ENCODE measurements around the gene RFT1.

Gene RFT1

DNA sequence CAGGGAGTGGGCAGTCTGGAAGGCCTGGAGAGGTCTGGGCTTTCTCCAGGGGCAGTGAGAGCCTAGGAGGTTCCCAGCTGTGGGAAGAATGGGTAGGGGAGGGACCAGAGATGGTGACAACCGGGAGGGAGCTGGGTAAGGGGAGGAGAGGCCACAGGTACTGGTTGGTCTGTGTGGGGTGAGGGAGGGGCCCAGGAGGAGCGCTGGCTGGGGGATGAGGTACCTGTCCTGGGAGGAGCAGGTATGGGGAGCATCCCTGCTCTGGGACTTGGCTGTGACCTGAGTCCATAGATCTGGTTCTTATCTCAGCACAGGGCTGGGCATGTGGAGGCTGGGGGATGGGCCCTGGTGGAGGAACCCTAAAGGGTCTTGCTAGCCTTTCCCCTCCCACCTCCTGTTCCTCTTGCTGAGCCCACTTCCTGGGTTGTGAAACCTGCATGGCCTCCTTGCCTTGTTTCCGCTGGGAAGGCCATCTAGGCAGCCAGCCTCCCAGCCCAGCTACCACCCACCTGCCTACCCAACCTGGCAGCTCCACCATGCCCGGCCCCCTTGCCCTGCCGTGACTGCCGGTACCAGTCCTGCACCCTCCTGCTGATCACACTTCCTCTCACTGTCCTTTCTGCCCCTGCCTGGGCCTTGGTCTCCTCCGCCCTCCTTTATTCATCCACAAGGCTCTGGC is 41.7 kb upstream of the RFT1 start:
- TF ChIP-seq, protein P1, sequence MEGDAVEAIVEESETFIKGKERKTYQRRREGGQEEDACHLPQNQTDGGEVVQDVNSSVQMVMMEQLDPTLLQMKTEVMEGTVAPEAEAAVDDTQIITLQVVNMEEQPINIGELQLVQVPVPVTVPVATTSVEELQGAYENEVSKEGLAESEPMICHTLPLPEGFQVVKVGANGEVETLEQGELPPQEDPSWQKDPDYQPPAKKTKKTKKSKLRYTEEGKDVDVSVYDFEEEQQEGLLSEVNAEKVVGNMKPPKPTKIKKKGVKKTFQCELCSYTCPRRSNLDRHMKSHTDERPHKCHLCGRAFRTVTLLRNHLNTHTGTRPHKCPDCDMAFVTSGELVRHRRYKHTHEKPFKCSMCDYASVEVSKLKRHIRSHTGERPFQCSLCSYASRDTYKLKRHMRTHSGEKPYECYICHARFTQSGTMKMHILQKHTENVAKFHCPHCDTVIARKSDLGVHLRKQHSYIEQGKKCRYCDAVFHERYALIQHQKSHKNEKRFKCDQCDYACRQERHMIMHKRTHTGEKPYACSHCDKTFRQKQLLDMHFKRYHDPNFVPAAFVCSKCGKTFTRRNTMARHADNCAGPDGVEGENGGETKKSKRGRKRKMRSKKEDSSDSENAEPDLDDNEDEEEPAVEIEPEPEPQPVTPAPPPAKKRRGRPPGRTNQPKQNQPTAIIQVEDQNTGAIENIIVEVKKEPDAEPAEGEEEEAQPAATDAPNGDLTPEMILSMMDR (IDR thresholded peaks at IDR 0.05; ENCODE audit: borderline replicate concordance, extremely low read depth, low read length, poor library complexity, severe bottlenecking): no peak
- TF ChIP-seq EZH2 (IDR thresholded peaks at IDR 0.05; ENCODE audit: borderline replicate concordance, low read depth, low read length, severe bottlenecking): no peak
- Histone ChIP-seq H4K20me1 (ENCODE audit: insufficient read depth, low read length) (peaks cover 4% of the 10 kb centered on the region; the same call in 1 of the 2 replicates), H3K9ac (ENCODE audit: low read depth, low read length) (no peak overlapping the region), H3K4me1 (ENCODE audit: insufficient read depth, low read length) (no peaks in the 10 kb centered on the region), H3K79me2 (ENCODE audit: insufficient read depth, low read length) (no peaks in the 10 kb centered on the region), H3K27me3 (ENCODE audit: insufficient read depth, low read length, poor library complexity) (no peaks in the 10 kb centered on the region), H3K36me3 (ENCODE audit: insufficient read depth, low read length) (no peaks in the 10 kb centered on the region), H3K4me2 (ENCODE audit: insufficient read depth, low read length) (no peak overlapping the region), H3K4me3 (ENCODE audit: low read depth in 1 of 2, low read length in 2 of 2) (no peak overlapping the region), H3K9me3 (ENCODE audit: insufficient read depth, low read length, severe bottlenecking) (no peaks in the 10 kb centered on the region), H2AFZ (ENCODE audit: low read depth, low read length) (no peak overlapping the region), H3K27ac (ENCODE audit: low read length) (no peak overlapping the region)
- DNase-seq: no peak
- ATAC-seq (ENCODE audit: insufficient read depth, low read depth): no peak

DNA sequence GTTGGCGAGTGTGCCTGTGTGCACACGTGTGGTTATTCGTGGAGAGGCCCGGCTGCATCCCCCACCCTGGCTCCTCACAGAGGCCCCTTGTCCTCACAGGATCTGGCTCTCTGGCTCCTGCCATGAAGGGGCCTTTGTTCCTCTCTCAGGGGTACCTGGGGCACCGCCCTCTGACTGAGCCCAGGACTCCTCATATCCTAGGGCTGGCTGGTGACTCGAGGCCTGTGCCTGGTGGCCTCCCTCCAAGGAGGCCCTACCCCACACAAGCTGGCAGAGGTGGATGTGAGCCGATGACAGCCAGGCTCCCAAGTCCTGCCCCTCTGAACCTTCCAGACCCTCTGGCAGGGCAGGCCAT is 40.8 kb upstream of the RFT1 start:
- no peaks in the 10 kb centered on the region for H3K36me3 ChIP-seq (ENCODE audit: insufficient read depth, low read length)
- DNase-seq (no peak), ATAC-seq (ENCODE audit: insufficient read depth, low read depth) (no peak)
- no peak overlapping the region for H3K4me2 ChIP-seq (ENCODE audit: insufficient read depth, low read length)
- H3K4me3 ChIP-seq (ENCODE audit: low read depth in 1 of 2, low read length in 2 of 2): no peak overlapping the region
- no peaks in the 10 kb centered on the region for H3K9me3 ChIP-seq (ENCODE audit: insufficient read depth, low read length, severe bottlenecking)
- TF ChIP-seq, protein P1 (IDR thresholded peaks at IDR 0.05; ENCODE audit: borderline replicate concordance, extremely low read depth, low read length, poor library complexity, severe bottlenecking): no peak
- no peak for TF ChIP-seq EZH2 (IDR thresholded peaks at IDR 0.05; ENCODE audit: borderline replicate concordance, low read depth, low read length, severe bottlenecking)
- no peaks in the 10 kb centered on the region for H3K27me3 ChIP-seq (ENCODE audit: insufficient read depth, low read length, poor library complexity)
- H2AFZ ChIP-seq (ENCODE audit: low read depth, low read length): no peak overlapping the region
- H3K27ac ChIP-seq (ENCODE audit: low read length): no peak overlapping the region
- H3K4me1 ChIP-seq (ENCODE audit: insufficient read depth, low read length): no peaks in the 10 kb centered on the region
- H4K20me1 ChIP-seq (ENCODE audit: insufficient read depth, low read length): peaks cover 4% of the 10 kb centered on the region; the same call in 1 of the 2 replicates
- no peak overlapping the region for H3K9ac ChIP-seq (ENCODE audit: low read depth, low read length)
- H3K79me2 ChIP-seq (ENCODE audit: insufficient read depth, low read length): no peaks in the 10 kb centered on the region

DNA sequence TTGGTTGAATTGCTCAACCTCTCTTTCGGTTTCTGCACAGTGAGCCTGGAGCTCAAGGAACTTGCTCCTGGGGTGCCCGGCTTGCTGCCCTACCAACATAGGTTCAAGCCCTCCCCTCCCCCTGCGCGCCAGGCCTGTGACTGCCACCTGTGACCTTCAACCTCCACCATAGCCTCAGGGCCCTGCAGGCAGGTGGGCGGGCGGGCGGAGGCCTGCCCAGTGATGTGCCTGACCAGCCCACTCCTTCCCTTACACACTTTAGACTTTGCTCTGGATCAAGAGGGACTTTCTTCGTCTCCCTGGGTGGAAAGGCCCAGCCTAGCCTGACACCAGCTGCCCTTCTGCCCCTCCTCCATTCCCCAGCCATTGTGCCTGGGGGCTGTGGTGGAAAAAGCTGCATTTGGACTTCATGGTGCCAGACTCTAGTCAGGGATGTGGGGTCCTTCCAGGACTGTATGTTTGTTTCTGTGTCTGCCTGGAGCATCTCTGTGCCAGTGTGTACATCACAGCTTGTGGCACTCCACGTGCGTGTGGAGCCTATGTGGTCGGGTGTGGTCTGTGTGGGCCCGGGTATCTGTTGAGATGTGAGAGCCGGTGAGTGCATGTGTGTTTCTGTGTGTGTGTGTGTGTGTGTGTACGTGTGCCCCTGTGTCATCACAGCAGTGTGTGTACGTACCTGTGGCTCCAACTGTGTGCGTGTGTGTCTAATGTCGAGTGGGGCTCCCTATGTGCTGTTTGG is 40.3 kb upstream of the RFT1 start:
- H3K9ac ChIP-seq (ENCODE audit: low read depth, low read length): no peak overlapping the region
- H3K27ac ChIP-seq (ENCODE audit: low read length): no peak overlapping the region
- TF ChIP-seq, protein P1 (IDR thresholded peaks at IDR 0.05; ENCODE audit: borderline replicate concordance, extremely low read depth, low read length, poor library complexity, severe bottlenecking): no peak
- TF ChIP-seq EZH2 (IDR thresholded peaks at IDR 0.05; ENCODE audit: borderline replicate concordance, low read depth, low read length, severe bottlenecking): no peak
- no peak overlapping the region for H3K4me3 ChIP-seq (ENCODE audit: low read depth in 1 of 2, low read length in 2 of 2)
- no peak overlapping the region for H2AFZ ChIP-seq (ENCODE audit: low read depth, low read length)
- no peak overlapping the region for H3K4me2 ChIP-seq (ENCODE audit: insufficient read depth, low read length)
- H3K27me3 ChIP-seq (ENCODE audit: insufficient read depth, low read length, poor library complexity): no peaks in the 10 kb centered on the region
- DNase-seq (peak; percentile 7), ATAC-seq (ENCODE audit: insufficient read depth, low read depth) (peak; percentile 41; the same call in 1 of the 3 replicates)
- H3K9me3 ChIP-seq (ENCODE audit: insufficient read depth, low read length, severe bottlenecking): no peaks in the 10 kb centered on the region
- no peaks in the 10 kb centered on the region for H3K79me2 ChIP-seq (ENCODE audit: insufficient read depth, low read length)
- H4K20me1 ChIP-seq (ENCODE audit: insufficient read depth, low read length): no peaks in the 10 kb centered on the region
- no peaks in the 10 kb centered on the region for H3K36me3 ChIP-seq (ENCODE audit: insufficient read depth, low read length)
- H3K4me1 ChIP-seq (ENCODE audit: insufficient read depth, low read length): no peaks in the 10 kb centered on the region

Data from DND-41 (cell line).